HEK293 (cell line): Measurements from ENCODE around the gene ANKRD65.

Experiments
- FEZF1 ChIP-seq: fragments of 450-650 bp; formaldehyde crosslinking; IDR thresholded peaks from 2 replicates; pipeline ENCODE4 v1.5.1; 2016; ENCODE audit warnings: missing biosample characterization, missing genetic modification characterization
- GLIS2 ChIP-seq: fragments of 450-650 bp; formaldehyde crosslinking; IDR thresholded peaks from 2 replicates; pipeline ENCODE4 v1.5.1; 2016; ENCODE audit warnings: missing biosample characterization, missing genetic modification characterization
- IKZF3 ChIP-seq: fragments of 450-650 bp; IDR thresholded peaks from 2 replicates; pipeline ENCODE4 v1.5.0; 2018; ENCODE audit warnings: missing biosample characterization, mild to moderate bottlenecking, missing genetic modification characterization, moderate library complexity
- KLF17 ChIP-seq: fragments of 450-650 bp; formaldehyde crosslinking; IDR thresholded peaks from 2 replicates; pipeline ENCODE4 v1.5.1; 2016; ENCODE audit warnings: missing biosample characterization, missing genetic modification characterization
- TSHZ1 ChIP-seq: fragments of 450-650 bp; formaldehyde crosslinking; IDR thresholded peaks from 2 replicates; pipeline ENCODE4 v1.5.1; 2016; ENCODE audit warnings: missing biosample characterization, missing genetic modification characterization, borderline replicate concordance
- ZBTB10 ChIP-seq: fragments of 450-650 bp; formaldehyde crosslinking; IDR thresholded peaks from 2 replicates; pipeline ENCODE4 v1.5.1; 2016; ENCODE audit warnings: missing biosample characterization, missing genetic modification characterization
- ZEB2 ChIP-seq: fragments of 450-650 bp; formaldehyde crosslinking; IDR thresholded peaks from 2 replicates; pipeline ENCODE4 v1.5.1; 2016; ENCODE audit warnings: missing biosample characterization, missing genetic modification characterization
- ZFHX2 ChIP-seq: fragments of 450-650 bp; formaldehyde crosslinking; conservative IDR thresholded peaks from 2 replicates; pipeline ENCODE4 v1.5.1; 2016; ENCODE audit warnings: missing biosample characterization, missing genetic modification characterization
- ZNF10 ChIP-seq: fragments of 450-650 bp; formaldehyde crosslinking; IDR thresholded peaks from 2 replicates; pipeline ENCODE4 v1.5.1; 2017; ENCODE audit warnings: missing biosample characterization, missing genetic modification characterization
- ZNF148 ChIP-seq: fragments of 450-650 bp; formaldehyde crosslinking; IDR thresholded peaks from 2 replicates; pipeline ENCODE4 v1.5.0; 2017; ENCODE audit warnings: missing biosample characterization, missing genetic modification characterization, borderline replicate concordance
- ZNF155 ChIP-seq: fragments of 450-650 bp; formaldehyde crosslinking; IDR thresholded peaks from 2 replicates; pipeline ENCODE4 v1.5.1; 2016; ENCODE audit warnings: missing biosample characterization, missing genetic modification characterization
- ZNF292 ChIP-seq: fragments of 450-650 bp; formaldehyde crosslinking; IDR thresholded peaks from 2 replicates; pipeline ENCODE4 v1.5.1; 2016; ENCODE audit warnings: low read depth, missing biosample characterization, missing genetic modification characterization, borderline replicate concordance
- ZNF416 ChIP-seq: fragments of 450-650 bp; formaldehyde crosslinking; IDR thresholded peaks from 2 replicates; pipeline ENCODE4 v1.5.1; 2016; ENCODE audit warnings: missing biosample characterization, missing genetic modification characterization
- ZNF473 ChIP-seq: fragments of 450-650 bp; formaldehyde crosslinking; IDR thresholded peaks from 2 replicates; pipeline ENCODE4 v1.5.1; 2017; ENCODE audit warnings: missing biosample characterization, missing genetic modification characterization
- ZNF488 ChIP-seq: fragments of 450-650 bp; formaldehyde crosslinking; IDR thresholded peaks from 2 replicates; pipeline ENCODE4 v1.5.1; 2016; ENCODE audit warnings: missing biosample characterization, missing genetic modification characterization
- ZNF510 ChIP-seq: fragments of 450-650 bp; formaldehyde crosslinking; IDR thresholded peaks from 2 replicates; pipeline ENCODE4 v1.5.1; 2018; ENCODE audit warnings: mild to moderate bottlenecking, missing genetic modification characterization, missing biosample characterization; ENCODE audit not compliant: insufficient replicate concordance
- ZNF518A ChIP-seq: fragments of 450-650 bp; formaldehyde crosslinking; conservative IDR thresholded peaks from 2 replicates; pipeline ENCODE4 v1.5.1; 2016; ENCODE audit warnings: low read depth, missing biosample characterization, missing genetic modification characterization
- ZNF549 ChIP-seq: fragments of 450-650 bp; IDR thresholded peaks from 2 replicates; pipeline ENCODE4 v1.5.1; 2018; ENCODE audit warnings: missing biosample characterization, missing genetic modification characterization, mild to moderate bottlenecking, inconsistent platforms, moderate library complexity
- ZNF560 ChIP-seq: fragments of 450-650 bp; formaldehyde crosslinking; IDR thresholded peaks from 2 replicates; pipeline ENCODE4 v1.5.1; 2017; ENCODE audit warnings: missing biosample characterization, missing genetic modification characterization, borderline replicate concordance
- ZNF664 ChIP-seq: fragments of 450-650 bp; formaldehyde crosslinking; IDR thresholded peaks from 2 replicates; pipeline ENCODE4 v1.5.1; 2016; ENCODE audit warnings: missing biosample characterization, missing genetic modification characterization
- ZNF707 ChIP-seq: fragments of 450-650 bp; formaldehyde crosslinking; IDR thresholded peaks from 2 replicates; pipeline ENCODE4 v1.5.1; 2016; ENCODE audit warnings: missing biosample characterization, missing genetic modification characterization
- ZNF777 ChIP-seq: fragments of 450-650 bp; formaldehyde crosslinking; IDR thresholded peaks from 2 replicates; pipeline ENCODE4 v1.5.1; 2017; ENCODE audit warnings: missing biosample characterization, missing genetic modification characterization, borderline replicate concordance
- ZSCAN30 ChIP-seq: fragments of 450-650 bp; IDR thresholded peaks from 2 replicates; pipeline ENCODE4 v1.5.1; 2018; ENCODE audit warnings: missing biosample characterization, mild to moderate bottlenecking, missing genetic modification characterization, moderate library complexity

ANKRD65 gene

GRCh38 chr1:1374929-1375662, 46.0 kb downstream of the ANKRD65 start, which contains the start of gene AURKAIP1 (continued):
- peak; percentile 83; the same call in 1 of the 2 replicates for TF ChIP-seq ZNF148 (tag by site-specific recombination)
- no peak; the same call in none of the 2 replicates for TF ChIP-seq ZNF10 (tag by site-specific recombination)
- peak; percentile 100 for TF ChIP-seq ZSCAN30 (tag by site-specific recombination)
- peak; percentile 32; the same call in 1 of the 2 replicates for TF ChIP-seq FEZF1 (tag by site-specific recombination)
- peak; percentile 67 for TF ChIP-seq IKZF3 (tag by site-specific recombination)
- peak; percentile 100 for TF ChIP-seq ZNF518A (tag by site-specific recombination)
- no peak for TF ChIP-seq ZNF292 (tag by site-specific recombination)
- no peak for TF ChIP-seq ZNF416 (tag by site-specific recombination)
- no peak for TF ChIP-seq ZNF560 (tag by site-specific recombination)
- peak; percentile 95 for TF ChIP-seq ZEB2 (tag by site-specific recombination)
- peak; percentile 99 for TF ChIP-seq KLF17 (tag by site-specific recombination)
- peak; percentile 94 for TF ChIP-seq ZFHX2
- TF ChIP-seq ZNF155 (tag by site-specific recombination) = no peak
- peak; percentile 67; the same call in 1 of the 2 replicates for TF ChIP-seq ZNF707 (tag by site-specific recombination)
- TF ChIP-seq ZNF473 (tag by site-specific recombination) = no peak
- TF ChIP-seq GLIS2 (tag by site-specific recombination) = peak; percentile 71
- no peak for TF ChIP-seq ZNF488
- peak; percentile 89 for TF ChIP-seq ZBTB10 (tag by site-specific recombination)
- TF ChIP-seq ZNF549 (tag by site-specific recombination) = no peak
- TF ChIP-seq ZNF510 (tag by site-specific recombination) = no peak
- no peak; the same call in 1 of the 2 replicates for TF ChIP-seq ZNF777 (tag by site-specific recombination)
- peak; percentile 93 for TF ChIP-seq TSHZ1 (tag by site-specific recombination)
- TF ChIP-seq ZNF664 (tag by site-specific recombination) = peak; percentile 58; the same call in 1 of the 2 replicates
